ENCODE measurements around the gene FTO. TPM values are rescaled to one million over a fixed set of nuclear protein-coding genes. Genes with fewer than 3 reads are reported as not detected.

The FTO gene
- polyA plus RNA-seq, 1 experiment: 135 TPM

- TF ChIP-seq CTCF (IDR thresholded peaks at IDR 0.05; ENCODE audit: low read depth, low read length): no peak
- peaks cover 11% of the 10 kb centered on the region for H3K27me3 ChIP-seq (ENCODE audit: control insufficient read depth, insufficient read depth, low read length)
- H3K4me3 ChIP-seq (ENCODE audit: low read depth, low read length): no peak overlapping the region
- ChIA-PET CTCF (no interaction called here), POLR2A (no interaction called here)
- H3K27ac ChIP-seq (ENCODE audit: low read depth, low read length): no peak overlapping the region
- peaks cover 3% of the 10 kb centered on the region; the same call in 1 of the 2 replicates for H3K9me3 ChIP-seq (ENCODE audit: control insufficient read depth, insufficient read depth, low read length)
- no peak for DNase-seq (ENCODE audit: low read depth, low spot score)
These were observed 449.4 kb downstream of the FTO start for GRCh38 chr16:54153240-54153934.

- Histone ChIP-seq H3K27me3 (ENCODE audit: control insufficient read depth, insufficient read depth, low read length) (peaks cover 11% of the 10 kb centered on the region), H3K27ac (ENCODE audit: low read depth, low read length) (no peak overlapping the region), H3K4me3 (ENCODE audit: low read depth, low read length) (no peak overlapping the region), H3K9me3 (ENCODE audit: control insufficient read depth, insufficient read depth, low read length) (peaks cover 3% of the 10 kb centered on the region)
- ChIA-PET CTCF (no interaction called here), POLR2A (no interaction called here)
- DNase-seq (ENCODE audit: low read depth, low spot score): no peak
- TF ChIP-seq CTCF (IDR thresholded peaks at IDR 0.05; ENCODE audit: low read depth, low read length): no peak
These were observed 452.4 kb downstream of the FTO start for GRCh38 chr16:54156349-54156748.

GRCh38 chr16:54158986-54159385 lies 455.0 kb downstream of the FTO start:
- TF ChIP-seq CTCF (IDR thresholded peaks at IDR 0.05; ENCODE audit: low read depth, low read length): no peak
- peaks cover 9% of the 10 kb centered on the region for H3K27me3 ChIP-seq (ENCODE audit: control insufficient read depth, insufficient read depth, low read length)
- no peak overlapping the region for H3K27ac ChIP-seq (ENCODE audit: low read depth, low read length)
- H3K9me3 ChIP-seq (ENCODE audit: control insufficient read depth, insufficient read depth, low read length): peaks cover 3% of the 10 kb centered on the region
- no peak overlapping the region for H3K4me3 ChIP-seq (ENCODE audit: low read depth, low read length)
- ChIA-PET CTCF (no interaction called here), POLR2A (no interaction called here)
- no peak for DNase-seq (ENCODE audit: low read depth, low spot score)

GRCh38 chr16:54159490-54160080 lies 455.6 kb downstream of the FTO start:
- Histone ChIP-seq H3K4me3 (ENCODE audit: low read depth, low read length) (no peak overlapping the region), H3K27me3 (ENCODE audit: control insufficient read depth, insufficient read depth, low read length) (peaks cover 9% of the 10 kb centered on the region), H3K9me3 (ENCODE audit: control insufficient read depth, insufficient read depth, low read length) (peaks cover 3% of the 10 kb centered on the region), H3K27ac (ENCODE audit: low read depth, low read length) (no peak overlapping the region)
- TF ChIP-seq CTCF (IDR thresholded peaks at IDR 0.05; ENCODE audit: low read depth, low read length): no peak
- POLR2A ChIA-PET: no interaction called here
- CTCF ChIA-PET: no interaction called here
- no peak for DNase-seq (ENCODE audit: low read depth, low spot score)

GRCh38 chr16:54160252-54160860 lies 456.4 kb downstream of the FTO start:
- DNase-seq (ENCODE audit: low read depth, low spot score): no peak
- POLR2A ChIA-PET: no interaction called here
- Histone ChIP-seq H3K27me3 (ENCODE audit: control insufficient read depth, insufficient read depth, low read length) (peaks cover 9% of the 10 kb centered on the region), H3K9me3 (ENCODE audit: control insufficient read depth, insufficient read depth, low read length) (peaks cover 3% of the 10 kb centered on the region), H3K27ac (ENCODE audit: low read depth, low read length) (no peak overlapping the region), H3K4me3 (ENCODE audit: low read depth, low read length) (no peak overlapping the region)
- CTCF ChIA-PET: no interaction called here
- no peak for TF ChIP-seq CTCF (IDR thresholded peaks at IDR 0.05; ENCODE audit: low read depth, low read length)

Measured in AG04450 (cell line).